Smooth muscle cell (in vitro differentiated cells): ENCODE results near the gene PGLYRP1. TPM values are rescaled to one million over a fixed set of nuclear protein-coding genes. Genes with fewer than 3 reads are reported as not detected.

Experiments used
- DNase-seq: peaks from one replicate; lab custom pipeline; 2025; ENCODE audit not compliant: unreplicated experiment; lab: John Stamatoyannopoulos, UW
- H2AFZ ChIP-seq: fragments of 200-600 bp; sonication (generic); 2 replicates; pipeline ENCODE4 v1.6.0; 2016; ENCODE audit warnings: antibody characterized with exemption, low read depth, mild to moderate bottlenecking
- H3F3A ChIP-seq: fragments of 200-600 bp; sonication (generic); 2 replicates; pipeline ENCODE4 v1.6.0; 2017; ENCODE audit warnings: antibody characterized with exemption, low read depth
- H3K27ac ChIP-seq: fragments of 200-600 bp; sonication (generic); 2 replicates; pipeline ENCODE4 v1.5.1; 2016; ENCODE audit warnings: low read depth, mild to moderate bottlenecking
- H3K27me3 ChIP-seq: fragments of 200-600 bp; sonication (generic); 2 replicates; pipeline ENCODE4 v1.6.1; 2016; ENCODE audit warnings: low read depth, mild to moderate bottlenecking
- H3K36me3 ChIP-seq: fragments of 200-600 bp; sonication (generic); 2 replicates; pipeline ENCODE4 v1.5.1; 2016; ENCODE audit warnings: low read depth
- H3K4me1 ChIP-seq: fragments of 200-600 bp; sonication (generic); 2 replicates; pipeline ENCODE4 v1.5.1; 2016; ENCODE audit warnings: low read depth
- H3K4me2 ChIP-seq: fragments of 200-600 bp; sonication (generic); 2 replicates; pipeline ENCODE4 v1.6.0; 2016; ENCODE audit warnings: mild to moderate bottlenecking
- H3K4me3 ChIP-seq: fragments of 200-600 bp; sonication (generic); 2 replicates; pipeline ENCODE4 v1.5.1; 2016; ENCODE audit warnings: mild to moderate bottlenecking
- H3K79me2 ChIP-seq: fragments of 200-600 bp; sonication (generic); 2 replicates; pipeline ENCODE4 v1.6.0; 2016; ENCODE audit warnings: low read depth, mild to moderate bottlenecking
- H3K9ac ChIP-seq: fragments of 200-600 bp; sonication (generic); 2 replicates; pipeline ENCODE4 v1.6.0; 2016; ENCODE audit warnings: low read depth
- H3K9me3 ChIP-seq: fragments of 200-600 bp; sonication (generic); replicated peaks from 2 replicates; pipeline ENCODE4 v1.5.1; 2016; ENCODE audit warnings: low read depth
- H4K20me1 ChIP-seq: fragments of 200-600 bp; sonication (generic); 2 replicates; pipeline ENCODE4 v1.6.0; 2016; ENCODE audit warnings: low read depth
- WGBS: methylation state at CpG from one replicate; pipeline ENCODE4 v1.1.7; 2016; ENCODE audit warnings: low lambda C conversion rate; 5-methylcytosine and 5-hydroxymethylcytosine counted together
- polyA plus RNA-seq: library from polyadenylated mRNA; unstranded; fragments of >200 nt; fragmentation: Nextera tagmentation; extraction: Ambion mirVana; gene quantifications from 2 replicates; pipeline ENCODE4 v1.2.1, GENCODE V29; 2016
- total RNA-seq: library from RNA; depleted of rRNA; stranded (reverse); fragments of >200 nt; gene quantifications from 2 replicates; pipeline ENCODE4 v1.2.3, GENCODE V29; 2014
- TF ChIP-seq, protein P1 (sequence below): fragments of 200-600 bp; sonication (generic); IDR thresholded peaks from 2 replicates; pipeline ENCODE4 v1.5.1; 2017; ENCODE audit warnings: borderline replicate concordance, mild to moderate bottlenecking, antibody characterized with exemption; ENCODE audit not compliant: insufficient read depth, poor library complexity, severe bottlenecking

The PGLYRP1 gene
- total and polyA plus RNA-seq, 2 experiments from 2014 or later, result not detected

DNA sequence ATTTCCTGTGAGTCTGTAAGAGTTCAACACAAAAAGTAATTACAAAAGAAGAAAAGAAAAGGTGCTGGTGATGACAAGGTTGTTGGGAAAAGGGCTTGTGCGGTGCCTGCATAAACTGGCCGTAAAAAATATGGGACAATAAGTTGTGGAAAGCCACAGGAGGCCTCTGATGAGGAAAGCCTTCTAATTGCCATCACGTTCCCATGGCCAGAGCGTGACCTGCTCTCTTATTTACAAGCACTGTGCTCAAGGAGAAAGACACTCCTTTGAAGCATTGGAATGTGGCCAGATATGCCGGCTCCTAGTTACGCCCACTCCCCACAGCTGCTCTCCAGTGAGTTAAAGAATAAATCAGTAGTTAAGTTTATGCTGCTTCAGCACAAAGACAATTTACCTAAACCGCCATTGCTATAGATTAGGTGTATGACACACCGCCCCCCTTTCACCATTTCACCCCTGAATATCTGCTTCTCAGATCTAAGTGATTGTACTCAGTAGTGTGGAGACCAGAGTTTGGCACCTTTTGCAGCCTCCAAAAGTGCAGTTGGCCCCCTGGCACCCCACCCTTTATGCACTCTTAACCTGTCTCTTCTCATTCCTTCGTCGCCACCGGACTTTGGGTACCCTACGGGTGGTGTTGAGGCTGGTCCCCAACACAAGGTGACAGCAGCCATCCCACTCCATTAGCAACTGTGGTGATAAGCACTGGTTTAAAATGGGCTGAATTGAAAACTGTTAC, 8.1 kb upstream of the PGLYRP1 start:
- DNase-seq, result no peak
- H2AFZ ChIP-seq, result no peak overlapping the region
- 63% methylated on average over 12 of the region's 12 CpGs for WGBS

DNA sequence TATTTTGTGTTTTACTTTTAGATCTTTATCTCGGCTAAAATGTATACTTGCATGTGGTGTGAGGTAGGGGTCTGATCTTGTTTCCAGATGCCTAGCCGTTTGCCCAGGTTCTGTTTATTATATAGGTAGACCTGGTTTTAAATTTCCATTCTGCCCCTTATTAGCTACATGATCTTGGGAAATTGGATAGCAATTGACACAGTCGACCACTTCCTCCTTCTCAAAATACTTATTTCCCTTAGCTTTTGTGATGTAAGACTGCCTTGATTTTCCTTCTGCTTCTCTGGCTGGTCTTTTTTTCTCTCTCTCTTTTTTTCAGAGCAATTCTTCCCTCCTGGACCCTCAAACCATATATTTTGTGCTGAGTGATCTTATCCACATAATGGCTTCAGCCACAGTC, 3.0 kb upstream of the PGLYRP1 start:
- Histone ChIP-seq H4K20me1 (no peaks in the 10 kb centered on the region), H3K4me2 (no peak overlapping the region), H3K4me1 (no peaks in the 10 kb centered on the region), H3K36me3 (no peaks in the 10 kb centered on the region), H3K79me2 (no peaks in the 10 kb centered on the region), H3K9me3 (no peaks in the 10 kb centered on the region), H3K9ac (no peak overlapping the region), H3F3A (no peaks in the 10 kb centered on the region), H3K27me3 (no peaks in the 10 kb centered on the region), H2AFZ (no peak overlapping the region), H3K4me3 (no peak overlapping the region), H3K27ac (no peak overlapping the region)
- TF ChIP-seq, protein P1, sequence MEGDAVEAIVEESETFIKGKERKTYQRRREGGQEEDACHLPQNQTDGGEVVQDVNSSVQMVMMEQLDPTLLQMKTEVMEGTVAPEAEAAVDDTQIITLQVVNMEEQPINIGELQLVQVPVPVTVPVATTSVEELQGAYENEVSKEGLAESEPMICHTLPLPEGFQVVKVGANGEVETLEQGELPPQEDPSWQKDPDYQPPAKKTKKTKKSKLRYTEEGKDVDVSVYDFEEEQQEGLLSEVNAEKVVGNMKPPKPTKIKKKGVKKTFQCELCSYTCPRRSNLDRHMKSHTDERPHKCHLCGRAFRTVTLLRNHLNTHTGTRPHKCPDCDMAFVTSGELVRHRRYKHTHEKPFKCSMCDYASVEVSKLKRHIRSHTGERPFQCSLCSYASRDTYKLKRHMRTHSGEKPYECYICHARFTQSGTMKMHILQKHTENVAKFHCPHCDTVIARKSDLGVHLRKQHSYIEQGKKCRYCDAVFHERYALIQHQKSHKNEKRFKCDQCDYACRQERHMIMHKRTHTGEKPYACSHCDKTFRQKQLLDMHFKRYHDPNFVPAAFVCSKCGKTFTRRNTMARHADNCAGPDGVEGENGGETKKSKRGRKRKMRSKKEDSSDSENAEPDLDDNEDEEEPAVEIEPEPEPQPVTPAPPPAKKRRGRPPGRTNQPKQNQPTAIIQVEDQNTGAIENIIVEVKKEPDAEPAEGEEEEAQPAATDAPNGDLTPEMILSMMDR, result no peak
- 93% methylated on average over 3 of the region's 3 CpGs for WGBS
- no peak for DNase-seq

More for the DNA sequence above, 8.1 kb upstream of the PGLYRP1 start:
- H4K20me1 ChIP-seq, result no peaks in the 10 kb centered on the region
- no peaks in the 10 kb centered on the region for H3K27me3 ChIP-seq
- H3K4me1 ChIP-seq, result no peaks in the 10 kb centered on the region
- no peak overlapping the region for H3K4me3 ChIP-seq
- TF ChIP-seq, protein P1, result no peak
- H3K9me3 ChIP-seq, result no peaks in the 10 kb centered on the region
- H3F3A ChIP-seq, result no peaks in the 10 kb centered on the region
- no peak overlapping the region for H3K4me2 ChIP-seq
- H3K36me3 ChIP-seq, result no peaks in the 10 kb centered on the region
- no peak overlapping the region for H3K9ac ChIP-seq
- no peaks in the 10 kb centered on the region for H3K79me2 ChIP-seq
- no peak overlapping the region for H3K27ac ChIP-seq

DNA sequence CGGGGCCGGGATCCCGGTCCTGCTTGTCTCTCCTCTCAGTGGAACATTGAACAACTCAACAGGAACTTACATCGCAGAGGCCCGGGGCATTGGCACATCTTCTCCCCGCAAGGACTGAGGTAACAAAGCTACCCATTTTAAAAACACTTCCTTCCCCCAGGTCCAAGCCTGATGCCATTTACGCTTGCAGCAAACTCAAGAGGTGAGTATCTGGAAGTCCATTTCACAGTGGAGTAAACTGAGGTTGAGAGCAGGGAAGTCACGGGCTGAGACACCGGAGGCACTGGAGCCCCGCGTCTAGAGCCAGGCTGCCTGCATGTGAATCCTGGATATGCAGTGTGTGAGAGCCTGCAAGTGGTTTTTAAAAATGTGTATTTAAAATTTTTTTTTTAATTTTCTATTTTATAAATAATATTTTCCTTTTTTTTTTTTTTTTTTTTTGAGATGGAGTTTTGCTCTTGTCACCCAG, 492 bp upstream of the PGLYRP1 start:
- no peak for DNase-seq
- Histone ChIP-seq H3K79me2 (no peaks in the 10 kb centered on the region), H4K20me1 (no peaks in the 10 kb centered on the region), H3K4me2 (no peak overlapping the region), H3K27ac (no peak overlapping the region), H2AFZ (no peak overlapping the region), H3K27me3 (no peaks in the 10 kb centered on the region), H3K9ac (no peak overlapping the region), H3K9me3 (no peaks in the 10 kb centered on the region), H3K4me1 (no peaks in the 10 kb centered on the region), H3K4me3 (no peak overlapping the region), H3F3A (no peaks in the 10 kb centered on the region), H3K36me3 (no peaks in the 10 kb centered on the region)
- TF ChIP-seq, protein P1, result no peak
- WGBS, result 95% methylated on average over 11 of the region's 11 CpGs

DNA sequence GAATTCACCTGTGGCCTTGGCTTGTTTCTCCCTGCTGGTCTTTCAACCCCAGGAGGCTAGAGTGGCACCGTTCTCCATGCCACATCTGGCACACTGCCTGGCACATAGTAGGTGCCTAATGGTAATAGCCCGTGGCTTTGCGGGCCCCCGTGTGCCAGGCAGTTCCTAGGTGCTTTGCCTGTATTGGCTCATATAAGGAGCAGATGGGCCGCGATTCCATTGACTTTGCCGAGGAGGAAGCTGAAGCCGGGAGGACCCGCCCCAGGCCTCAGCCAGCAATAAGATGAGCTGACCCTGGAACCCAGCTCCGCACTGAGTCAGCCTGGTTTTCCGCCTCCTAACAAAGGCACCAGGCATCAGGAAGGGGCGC, 807 bp downstream of the PGLYRP1 start:
- no peak overlapping the region for H3K4me3 ChIP-seq
- H3F3A ChIP-seq, result no peaks in the 10 kb centered on the region
- H4K20me1 ChIP-seq, result no peaks in the 10 kb centered on the region
- no peaks in the 10 kb centered on the region for H3K79me2 ChIP-seq
- no peak overlapping the region for H3K4me2 ChIP-seq
- H3K27ac ChIP-seq, result no peak overlapping the region
- H2AFZ ChIP-seq, result no peak overlapping the region
- 94% methylated on average over 12 of the region's 12 CpGs for WGBS
- no peak overlapping the region for H3K9ac ChIP-seq
- no peaks in the 10 kb centered on the region for H3K27me3 ChIP-seq
- TF ChIP-seq, protein P1, result no peak
- H3K9me3 ChIP-seq, result no peaks in the 10 kb centered on the region
- no peaks in the 10 kb centered on the region for H3K36me3 ChIP-seq
- no peak for DNase-seq
- no peaks in the 10 kb centered on the region for H3K4me1 ChIP-seq
